ENCODE results near the gene RAPSN.

DNA sequence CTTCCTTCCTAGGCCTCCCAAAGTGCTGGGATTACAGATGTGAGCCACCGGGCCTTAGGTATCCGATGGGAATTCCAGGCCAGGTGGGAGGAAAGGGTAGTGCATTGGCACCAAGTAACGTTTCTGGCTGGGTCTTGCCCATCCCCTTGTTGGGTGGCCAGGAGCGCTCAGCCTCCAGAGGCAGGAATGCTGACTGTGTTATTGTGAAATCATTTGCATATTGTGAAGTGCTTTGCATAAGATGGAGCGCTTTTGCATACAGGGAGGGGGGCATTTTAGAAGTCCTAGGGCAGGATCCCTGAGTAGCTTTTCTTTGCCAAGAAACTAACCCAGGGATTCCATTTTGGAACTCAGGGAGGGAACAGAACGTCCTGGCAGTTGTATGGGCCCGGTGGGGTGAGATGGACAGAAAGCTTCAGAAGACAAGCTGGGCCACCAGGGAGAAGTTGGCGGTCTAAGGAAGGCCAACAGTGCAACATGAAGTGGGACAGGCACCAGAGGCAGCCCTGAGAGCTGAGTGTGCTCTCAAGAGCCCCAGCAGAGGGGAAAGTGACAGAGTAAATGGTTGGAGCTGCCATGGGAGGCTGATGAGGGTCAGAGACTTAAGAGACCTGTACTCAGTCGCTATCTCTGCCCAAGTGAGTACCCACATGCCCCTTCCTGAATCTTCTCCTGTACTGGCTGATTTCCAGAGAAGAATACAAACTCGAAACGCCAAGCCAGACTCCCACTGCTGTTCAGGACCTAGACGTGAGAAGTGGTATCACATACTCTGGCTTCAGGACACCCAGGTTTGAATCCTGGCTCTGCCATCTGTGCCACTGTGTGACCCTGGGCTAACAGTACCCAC lies 41.8 kb downstream of the RAPSN start:
- no peak for TF ChIP-seq POLR2A (IDR thresholded peaks at IDR 0.05; ENCODE audit: low read depth, low read length)
- peak; percentile 85 for TF ChIP-seq POU2F2 (IDR thresholded peaks at IDR 0.05; ENCODE audit: low read depth, low read length)
- no peak for TF ChIP-seq TAF1 (IDR thresholded peaks at IDR 0.05; ENCODE audit: low read depth, low read length)
- TF ChIP-seq POLR2AphosphoS5 (IDR thresholded peaks at IDR 0.05; ENCODE audit: low read depth, low read length) = no peak

All from GM12891 (cell line).